GM06990 (cell line): Measurements from ENCODE around the gene METTL3.
A peak's percentile ranks its signal among the peaks of the same experiment; 100 is the strongest.

Experiments used
- DNase-seq: peaks from one replicate; pipeline ENCODE4 v3.0.0-alpha.2; 2011; ENCODE audit not compliant: insufficient read length; ENCODE audit errors: extremely low read depth
- H3K27me3 ChIP-seq: replicated peaks from 2 replicates; pipeline ENCODE4 v1.6.0; 2011; ENCODE audit warnings: low read length; ENCODE audit not compliant: control insufficient read depth, insufficient read depth
- H3K36me3 ChIP-seq: 2 replicates; pipeline ENCODE4 v1.5.1; 2011; ENCODE audit warnings: low read length; ENCODE audit not compliant: control insufficient read depth, insufficient read depth
- H3K4me3 ChIP-seq: replicated peaks from 2 replicates; pipeline ENCODE4 v1.5.1; 2011; ENCODE audit warnings: low read depth, mild to moderate bottlenecking, control low read depth, low read length
- TF ChIP-seq, protein P1 (sequence below): IDR thresholded peaks from 2 replicates; pipeline ENCODE4 v1.5.1; 2011; ENCODE audit warnings: low read length, control low read depth, mild to moderate bottlenecking, inconsistent platforms; ENCODE audit not compliant: insufficient read depth, poor library complexity, severe bottlenecking

METTL3 gene

DNA sequence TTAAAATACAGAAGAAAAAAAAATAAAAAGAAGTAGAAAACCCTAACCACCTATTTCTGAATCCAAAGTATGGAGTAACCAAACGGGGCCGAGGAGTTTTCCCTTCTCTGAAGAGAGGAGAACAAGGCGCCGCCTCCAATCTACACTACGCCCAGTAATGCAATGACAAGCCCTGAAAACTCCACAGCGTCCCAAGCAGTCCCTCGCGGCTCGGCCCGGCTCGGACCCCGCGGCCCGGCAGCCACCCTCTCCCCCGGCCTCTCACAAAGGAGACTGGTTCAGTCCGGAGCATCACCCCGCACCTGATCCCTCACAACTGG is 55.6 kb downstream of the METTL3 start:
- DNase-seq: no peak
- TF ChIP-seq, protein P1, sequence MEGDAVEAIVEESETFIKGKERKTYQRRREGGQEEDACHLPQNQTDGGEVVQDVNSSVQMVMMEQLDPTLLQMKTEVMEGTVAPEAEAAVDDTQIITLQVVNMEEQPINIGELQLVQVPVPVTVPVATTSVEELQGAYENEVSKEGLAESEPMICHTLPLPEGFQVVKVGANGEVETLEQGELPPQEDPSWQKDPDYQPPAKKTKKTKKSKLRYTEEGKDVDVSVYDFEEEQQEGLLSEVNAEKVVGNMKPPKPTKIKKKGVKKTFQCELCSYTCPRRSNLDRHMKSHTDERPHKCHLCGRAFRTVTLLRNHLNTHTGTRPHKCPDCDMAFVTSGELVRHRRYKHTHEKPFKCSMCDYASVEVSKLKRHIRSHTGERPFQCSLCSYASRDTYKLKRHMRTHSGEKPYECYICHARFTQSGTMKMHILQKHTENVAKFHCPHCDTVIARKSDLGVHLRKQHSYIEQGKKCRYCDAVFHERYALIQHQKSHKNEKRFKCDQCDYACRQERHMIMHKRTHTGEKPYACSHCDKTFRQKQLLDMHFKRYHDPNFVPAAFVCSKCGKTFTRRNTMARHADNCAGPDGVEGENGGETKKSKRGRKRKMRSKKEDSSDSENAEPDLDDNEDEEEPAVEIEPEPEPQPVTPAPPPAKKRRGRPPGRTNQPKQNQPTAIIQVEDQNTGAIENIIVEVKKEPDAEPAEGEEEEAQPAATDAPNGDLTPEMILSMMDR: no peak

DNA sequence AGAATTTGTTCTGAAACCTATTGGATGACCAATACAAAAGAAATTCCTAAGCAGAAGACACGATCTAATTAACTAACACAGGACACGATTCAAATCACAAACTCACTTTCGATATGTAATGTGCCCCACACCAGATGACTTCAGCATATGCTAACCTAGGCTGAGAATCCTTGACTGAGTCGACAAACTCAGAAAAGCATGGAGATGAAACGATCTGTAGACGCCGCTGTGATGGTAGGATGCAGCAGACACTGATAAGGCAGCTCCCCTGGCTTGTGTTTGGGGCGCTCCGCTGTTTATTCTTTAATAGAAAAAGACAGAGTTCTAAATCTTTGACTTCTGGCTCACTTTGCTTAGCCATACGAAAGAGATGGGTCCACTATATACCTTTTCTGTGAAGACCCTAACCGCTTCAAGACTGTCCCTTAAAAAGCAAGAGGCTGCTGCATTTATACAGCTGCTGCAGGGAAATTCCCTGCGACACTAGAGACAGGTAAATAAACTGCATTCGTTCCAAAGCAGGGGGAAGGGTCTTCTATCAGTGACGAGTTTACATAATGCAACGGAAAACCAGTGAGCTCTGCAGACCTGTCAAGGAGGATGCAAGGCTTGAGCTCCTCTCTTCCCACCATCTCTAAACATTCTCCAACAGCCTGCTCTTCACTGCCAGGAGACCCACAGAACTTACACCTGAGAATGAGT is 56.1 kb downstream of the METTL3 start:
- no peak for DNase-seq
- Histone ChIP-seq H3K4me3 (peak overlapping the region; percentile 86), H3K27me3 (no peaks in the 10 kb centered on the region), H3K36me3 (no peaks in the 10 kb centered on the region; the same call in 1 of the 2 replicates)
- TF ChIP-seq, protein P1: no peak

More for the DNA sequence above, 55.6 kb downstream of the METTL3 start:
- Histone ChIP-seq H3K27me3 (no peaks in the 10 kb centered on the region), H3K36me3 (no peaks in the 10 kb centered on the region; the same call in 1 of the 2 replicates), H3K4me3 (peak overlapping the region; percentile 86)

DNA sequence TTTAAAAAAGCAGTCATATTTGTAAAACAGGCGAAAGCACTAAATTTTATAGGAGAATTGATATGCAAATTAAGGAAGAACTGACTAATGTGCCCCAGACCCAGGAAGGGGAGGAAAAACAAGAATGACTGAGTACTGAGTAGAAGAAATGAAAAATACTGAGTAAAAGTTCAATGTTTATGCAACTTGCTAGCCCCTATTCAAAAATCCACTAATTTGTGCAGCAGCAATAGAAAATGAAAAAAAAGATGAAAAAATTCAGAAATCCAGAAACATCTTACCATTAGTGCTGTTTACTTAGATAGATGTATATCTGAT is 61.3 kb downstream of the METTL3 start:
- no peak for DNase-seq
- peak overlapping the region; percentile 12; the same call in 1 of the 2 replicates for H3K4me3 ChIP-seq
- TF ChIP-seq, protein P1: no peak

More for the DNA sequence above, 61.3 kb downstream of the METTL3 start:
- H3K36me3 ChIP-seq: no peaks in the 10 kb centered on the region; the same call in none of the 2 replicates
- H3K27me3 ChIP-seq: no peaks in the 10 kb centered on the region
